Measurements from ENCODE around the gene LHX3.

DNA sequence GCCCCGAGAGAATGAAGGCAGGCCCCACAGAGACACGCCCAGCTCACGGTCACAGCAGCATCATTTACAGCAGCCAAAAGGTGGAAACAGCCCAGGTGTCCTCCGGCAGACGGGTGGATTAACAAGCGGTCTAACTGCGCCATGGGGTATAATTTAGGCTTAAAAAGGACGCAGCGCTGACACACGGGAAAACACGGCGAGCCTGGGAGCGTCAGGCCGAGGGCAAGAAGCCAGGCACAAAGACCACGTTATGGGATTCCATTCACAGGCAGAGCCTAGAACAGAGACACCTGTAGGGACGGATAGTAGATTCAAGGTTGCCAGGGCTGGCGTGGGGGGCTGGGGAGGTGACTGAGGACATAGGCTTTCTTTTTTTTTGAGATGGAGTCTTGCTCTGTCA, 49.4 kb downstream of the LHX3 start:
- TF ChIP-seq, protein P1, sequence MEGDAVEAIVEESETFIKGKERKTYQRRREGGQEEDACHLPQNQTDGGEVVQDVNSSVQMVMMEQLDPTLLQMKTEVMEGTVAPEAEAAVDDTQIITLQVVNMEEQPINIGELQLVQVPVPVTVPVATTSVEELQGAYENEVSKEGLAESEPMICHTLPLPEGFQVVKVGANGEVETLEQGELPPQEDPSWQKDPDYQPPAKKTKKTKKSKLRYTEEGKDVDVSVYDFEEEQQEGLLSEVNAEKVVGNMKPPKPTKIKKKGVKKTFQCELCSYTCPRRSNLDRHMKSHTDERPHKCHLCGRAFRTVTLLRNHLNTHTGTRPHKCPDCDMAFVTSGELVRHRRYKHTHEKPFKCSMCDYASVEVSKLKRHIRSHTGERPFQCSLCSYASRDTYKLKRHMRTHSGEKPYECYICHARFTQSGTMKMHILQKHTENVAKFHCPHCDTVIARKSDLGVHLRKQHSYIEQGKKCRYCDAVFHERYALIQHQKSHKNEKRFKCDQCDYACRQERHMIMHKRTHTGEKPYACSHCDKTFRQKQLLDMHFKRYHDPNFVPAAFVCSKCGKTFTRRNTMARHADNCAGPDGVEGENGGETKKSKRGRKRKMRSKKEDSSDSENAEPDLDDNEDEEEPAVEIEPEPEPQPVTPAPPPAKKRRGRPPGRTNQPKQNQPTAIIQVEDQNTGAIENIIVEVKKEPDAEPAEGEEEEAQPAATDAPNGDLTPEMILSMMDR (IDR thresholded peaks at IDR 0.05) = no peak
- TF ChIP-seq POLR2A (IDR thresholded peaks at IDR 0.05) = no peak
